Neural cell (in vitro differentiated cells): Measurements from ENCODE around the gene FAM20C. TPM values are rescaled to one million over a fixed set of nuclear protein-coding genes. Genes with fewer than 3 reads are reported as not detected.

ENCODE experiments used
- H2AFZ ChIP-seq: fragments of 200-600, 300-800 bp; sonication (generic), shearing (Covaris generic); 2 replicates; pipeline ENCODE4 v1.6.0; 2014; ENCODE audit warnings: low read depth, mild to moderate bottlenecking, antibody characterized with exemption, low read length, moderate library complexity
- H3F3A ChIP-seq: fragments of 200-600 bp; shearing (Covaris generic); 2 replicates; pipeline ENCODE4 v1.6.1; 2016; ENCODE audit warnings: mild to moderate bottlenecking, moderate library complexity, mixed read lengths, antibody characterized with exemption, low read length; ENCODE audit not compliant: insufficient read depth, poor library complexity, severe bottlenecking
- H3K27ac ChIP-seq: fragments of 200-600, 300-800 bp; sonication (generic), shearing (Covaris generic); 2 replicates; pipeline ENCODE4 v1.5.1; 2014; ENCODE audit warnings: mild to moderate bottlenecking, low read length, moderate library complexity
- H3K27me3 ChIP-seq: fragments of 300-800, 200-600 bp; sonication (generic), shearing (Covaris generic); 2 replicates; pipeline ENCODE4 v1.6.0; 2014; ENCODE audit warnings: mild to moderate bottlenecking, low read depth, low read length, moderate library complexity; ENCODE audit not compliant: insufficient read depth
- H3K36me3 ChIP-seq: fragments of 300-800, 200-600 bp; sonication (generic), shearing (Covaris generic); 2 replicates; pipeline ENCODE4 v1.5.1; 2014; ENCODE audit warnings: mild to moderate bottlenecking, antibody characterized with exemption, low read length, moderate library complexity; ENCODE audit not compliant: insufficient read depth
- H3K4me2 ChIP-seq: fragments of 300-800, 200-600 bp; sonication (generic), shearing (Covaris generic); 2 replicates; pipeline ENCODE4 v1.6.0; 2014; ENCODE audit warnings: mild to moderate bottlenecking, low read length
- H3K4me3 ChIP-seq: fragments of 300-800, 200-600 bp; sonication (generic), shearing (Covaris generic); 2 replicates; pipeline ENCODE4 v1.5.1; 2014; ENCODE audit warnings: mild to moderate bottlenecking, low read length, moderate library complexity
- H3K79me2 ChIP-seq: fragments of 200-600 bp; shearing (Covaris generic); replicated peaks from 2 replicates; pipeline ENCODE4 v1.6.0; 2014; ENCODE audit warnings: mild to moderate bottlenecking, low read length, moderate library complexity; ENCODE audit not compliant: insufficient read depth
- H3K9ac ChIP-seq: fragments of 300-800, 200-600 bp; sonication (generic), shearing (Covaris generic); 2 replicates; pipeline ENCODE4 v1.6.1; 2016; ENCODE audit warnings: mild to moderate bottlenecking, low read length, mixed read lengths
- H3K9me2 ChIP-seq: fragments of 200-600 bp; shearing (Covaris generic); 2 replicates; pipeline ENCODE4 v1.6.1; 2016; ENCODE audit warnings: mild to moderate bottlenecking, low read length, mixed read lengths; ENCODE audit not compliant: insufficient read depth
- H3K9me3 ChIP-seq: fragments of 200-600, 300-800 bp; sonication (generic), shearing (Covaris generic); 2 replicates; pipeline ENCODE4 v1.6.1; 2016; ENCODE audit warnings: mild to moderate bottlenecking, mixed run types, low read length, moderate library complexity, mixed read lengths
- H4K20me1 ChIP-seq: fragments of 200-600 bp; shearing (Covaris generic); 2 replicates; pipeline ENCODE4 v1.6.1; 2016; ENCODE audit warnings: mild to moderate bottlenecking, mixed run types; ENCODE audit not compliant: insufficient read depth
- CTCF ChIP-seq: fragments of 450-650 bp; IDR thresholded peaks from 2 replicates; pipeline ENCODE4 v1.5.1; 2014; ENCODE audit warnings: antibody characterized with exemption, mild to moderate bottlenecking, moderate library complexity; ENCODE audit not compliant: poor library complexity, severe bottlenecking
- EP300 ChIP-seq: fragments of 450-650 bp; conservative IDR thresholded peaks from 2 replicates; pipeline ENCODE4 v1.6.1; 2014; ENCODE audit warnings: antibody characterized with exemption, mild to moderate bottlenecking, moderate library complexity; ENCODE audit not compliant: poor library complexity, severe bottlenecking
- EZH2 ChIP-seq: fragments of 200-600, 300-800 bp; shearing (Covaris generic), sonication (generic); IDR thresholded peaks from 2 replicates; pipeline ENCODE4 v1.6.1; 2014; ENCODE audit warnings: antibody characterized with exemption, low read length, borderline replicate concordance, mild to moderate bottlenecking; ENCODE audit not compliant: insufficient read depth, poor library complexity, severe bottlenecking
- MXI1 ChIP-seq: fragments of 450-650 bp; conservative IDR thresholded peaks from 2 replicates; pipeline ENCODE4 v1.6.1; 2014; ENCODE audit warnings: antibody characterized with exemption, mild to moderate bottlenecking; ENCODE audit not compliant: poor library complexity, severe bottlenecking
- POLR2AphosphoS5 ChIP-seq: IDR thresholded peaks from 2 replicates; pipeline ENCODE4 v1.6.1; 2012
- RAD21 ChIP-seq: fragments of 450-650 bp; conservative IDR thresholded peaks from 2 replicates; pipeline ENCODE4 v1.6.1; 2014; ENCODE audit warnings: antibody characterized with exemption, mild to moderate bottlenecking, moderate library complexity
- REST ChIP-seq: IDR thresholded peaks from 2 replicates; pipeline ENCODE4 v1.6.1; 2012; ENCODE audit warnings: borderline replicate concordance
- SMC3 ChIP-seq: fragments of 450-650 bp; conservative IDR thresholded peaks from 2 replicates; pipeline ENCODE4 v1.6.1; 2014; ENCODE audit warnings: antibody characterized with exemption, mild to moderate bottlenecking, moderate library complexity; ENCODE audit not compliant: poor library complexity
- TAF1 ChIP-seq: IDR thresholded peaks from 2 replicates; pipeline ENCODE4 v1.6.1; 2012; ENCODE audit warnings: low read depth
- polyA plus RNA-seq: library from polyadenylated mRNA; depleted of rRNA; stranded (reverse); fragments of >200 nt; gene quantifications from 2 replicates; pipeline ENCODE4 v1.2.3, GENCODE V29; 2014

Gene FAM20C
- polyA plus RNA-seq, 1 donor from 2014 or later = 22.7 TPM

GRCh38 chr7:162632-163297 lies 29.6 kb upstream of the FAM20C start:
- Histone ChIP-seq H3K36me3 (no peaks in the 10 kb centered on the region), H4K20me1 (no peaks in the 10 kb centered on the region), H3K9me3 (no peaks in the 10 kb centered on the region), H2AFZ (no peak overlapping the region), H3F3A (no peaks in the 10 kb centered on the region), H3K9ac (no peak overlapping the region), H3K9me2 (no peaks in the 10 kb centered on the region), H3K79me2 (no peaks in the 10 kb centered on the region), H3K27me3 (no peaks in the 10 kb centered on the region), H3K4me2 (no peak overlapping the region), H3K4me3 (no peak overlapping the region), H3K27ac (no peak overlapping the region)
- TF ChIP-seq SMC3 = no peak
- no peak for TF ChIP-seq POLR2AphosphoS5
- TF ChIP-seq EP300 = no peak
- no peak for TF ChIP-seq CTCF
- no peak for TF ChIP-seq MXI1
- no peak for TF ChIP-seq EZH2
- TF ChIP-seq TAF1 = no peak
- TF ChIP-seq RAD21 = no peak
- no peak for TF ChIP-seq REST

DNA sequence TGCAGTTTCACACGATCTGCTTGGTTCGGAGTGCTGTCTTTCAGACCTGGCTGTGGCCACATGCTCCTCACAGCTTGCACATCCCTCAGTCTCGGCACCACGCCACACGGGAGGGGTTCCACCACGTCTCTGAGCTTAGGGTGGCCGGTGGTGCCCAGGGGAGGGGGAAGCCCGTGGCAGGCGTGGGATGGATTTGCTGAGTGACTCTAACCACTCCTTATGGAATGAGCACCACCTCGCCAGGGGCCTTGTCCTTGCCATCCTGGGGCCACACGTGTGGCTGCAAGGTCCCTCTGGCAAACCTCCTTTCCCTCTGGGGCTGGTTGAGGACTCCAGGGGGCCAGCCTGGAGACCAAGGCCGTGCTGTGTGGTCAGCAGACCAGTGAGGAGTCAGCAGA lies 29.1 kb upstream of the FAM20C start:
- H3F3A ChIP-seq = no peaks in the 10 kb centered on the region

More for the DNA sequence above, 29.1 kb upstream of the FAM20C start:
- Histone ChIP-seq H3K9me2 (no peaks in the 10 kb centered on the region), H3K4me2 (no peak overlapping the region), H3K4me3 (no peak overlapping the region), H3K36me3 (no peaks in the 10 kb centered on the region), H3K79me2 (no peaks in the 10 kb centered on the region), H3K9ac (no peak overlapping the region), H4K20me1 (no peaks in the 10 kb centered on the region), H2AFZ (no peak overlapping the region), H3K27ac (no peak overlapping the region), H3K9me3 (no peaks in the 10 kb centered on the region), H3K27me3 (no peaks in the 10 kb centered on the region)
- TF ChIP-seq CTCF (no peak), TAF1 (no peak), REST (no peak), EP300 (no peak), MXI1 (no peak), SMC3 (no peak), EZH2 (no peak), POLR2AphosphoS5 (no peak), RAD21 (no peak)
